Mucosa of stomach (tissue), 1 donor: ENCODE results near the gene PDE1C.

Experiments used
- H3K27me3 ChIP-seq: one replicate; pipeline ENCODE4 v1.7.0; 2013; ENCODE audit warnings: mild to moderate bottlenecking, low read length; ENCODE audit not compliant: control insufficient read depth, insufficient read depth
- H3K36me3 ChIP-seq: one replicate; pipeline ENCODE4 v1.7.0; 2013; ENCODE audit warnings: low read length; ENCODE audit not compliant: control insufficient read depth, insufficient read depth
- H3K4me1 ChIP-seq: one replicate; pipeline ENCODE4 v1.7.0; 2013; ENCODE audit warnings: mild to moderate bottlenecking, low read length; ENCODE audit not compliant: control insufficient read depth, insufficient read depth
- H3K4me3 ChIP-seq: one replicate; pipeline ENCODE4 v1.7.0; 2013; ENCODE audit warnings: low read length
- H3K9ac ChIP-seq: one replicate; pipeline ENCODE4 v1.7.0; 2013; ENCODE audit warnings: mild to moderate bottlenecking, low read length, moderate library complexity
- H3K9me3 ChIP-seq: one replicate; pipeline ENCODE4 v1.7.0; 2013; ENCODE audit warnings: mild to moderate bottlenecking, low read length, moderate library complexity; ENCODE audit not compliant: control insufficient read depth
- donor health status: Pancreatic carcinoma.

The PDE1C gene

DNA sequence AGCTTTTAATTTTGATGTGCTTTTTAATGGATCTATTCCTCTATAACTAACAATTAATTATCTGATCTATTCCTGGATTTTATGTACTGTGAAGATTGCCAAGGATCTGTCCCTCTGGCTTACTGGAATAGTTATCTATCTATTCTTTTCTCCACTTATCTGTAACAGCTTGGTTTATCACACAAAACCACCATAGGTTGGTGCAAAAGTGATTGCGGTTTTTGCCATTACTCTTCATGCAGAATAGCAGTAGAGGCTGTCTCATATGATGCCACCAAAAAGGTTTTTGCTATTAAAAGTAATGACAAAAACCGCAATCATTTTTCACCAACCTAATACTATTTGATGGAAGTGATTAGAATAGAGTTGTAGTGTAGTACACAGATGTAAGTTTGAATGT lies 115.7 kb downstream of the PDE1C start:
- Histone ChIP-seq H3K4me1 (no peaks in the 10 kb centered on the region), H3K36me3 (no peaks in the 10 kb centered on the region), H3K4me3 (no peak overlapping the region), H3K9ac (no peak overlapping the region), H3K27me3 (no peaks in the 10 kb centered on the region), H3K9me3 (no peaks in the 10 kb centered on the region)

DNA sequence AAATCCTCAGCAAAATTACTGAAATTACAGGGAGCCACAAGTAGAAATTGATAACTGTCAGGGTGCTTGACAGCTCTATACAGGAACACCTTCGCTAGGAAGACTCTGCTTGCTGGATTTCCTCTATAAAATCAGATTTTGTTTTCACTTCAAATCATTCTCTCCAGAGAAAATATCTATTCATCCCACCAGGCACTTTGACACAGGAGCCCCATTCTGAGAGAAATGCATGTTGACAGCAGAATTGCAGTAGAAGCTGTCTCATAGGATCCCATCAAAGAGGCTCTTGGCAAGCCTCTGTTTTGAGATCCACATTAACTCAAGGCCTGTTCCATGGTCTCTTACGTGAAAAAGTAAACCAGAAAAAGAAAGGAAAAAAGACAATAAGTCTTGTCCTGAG lies 116.8 kb downstream of the PDE1C start:
- Histone ChIP-seq H3K36me3 (no peaks in the 10 kb centered on the region), H3K4me1 (peaks cover 6% of the 10 kb centered on the region), H3K9me3 (no peaks in the 10 kb centered on the region), H3K27me3 (no peaks in the 10 kb centered on the region), H3K4me3 (no peak overlapping the region), H3K9ac (no peak overlapping the region)

DNA sequence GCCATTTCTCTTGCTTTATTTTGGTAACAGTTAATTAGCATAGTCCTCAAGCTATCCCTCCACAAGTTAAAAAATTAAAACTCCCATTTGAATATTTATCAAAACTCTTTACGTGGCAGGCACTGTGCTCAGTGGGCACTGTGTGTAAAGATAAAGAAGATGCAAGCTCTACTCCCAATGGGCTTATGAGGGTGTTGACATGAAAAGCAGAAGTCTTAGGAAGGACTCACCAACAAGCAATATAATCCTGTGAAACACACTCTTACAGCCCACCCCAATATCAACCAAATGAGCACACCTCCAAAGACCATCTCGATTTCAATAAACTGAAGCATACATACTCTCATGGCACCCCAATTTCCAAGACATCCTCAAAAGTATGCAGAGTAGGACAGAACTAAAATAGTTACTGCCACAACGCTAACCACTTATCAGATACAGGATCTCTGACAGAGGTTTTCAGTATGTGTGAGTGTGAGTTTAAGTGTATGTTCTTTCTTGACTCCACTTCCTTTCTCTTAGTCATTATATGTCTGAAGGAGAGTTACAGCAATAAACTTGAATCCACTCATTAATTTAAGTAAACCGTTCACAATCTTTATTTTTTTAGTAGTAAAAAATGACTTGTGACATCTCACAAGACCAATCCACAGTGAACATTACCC lies 120.0 kb downstream of the PDE1C start:
- Histone ChIP-seq H3K36me3 (no peaks in the 10 kb centered on the region), H3K4me1 (peaks cover 21% of the 10 kb centered on the region), H3K9ac (no peak overlapping the region), H3K27me3 (no peaks in the 10 kb centered on the region), H3K9me3 (no peaks in the 10 kb centered on the region), H3K4me3 (no peak overlapping the region)

DNA sequence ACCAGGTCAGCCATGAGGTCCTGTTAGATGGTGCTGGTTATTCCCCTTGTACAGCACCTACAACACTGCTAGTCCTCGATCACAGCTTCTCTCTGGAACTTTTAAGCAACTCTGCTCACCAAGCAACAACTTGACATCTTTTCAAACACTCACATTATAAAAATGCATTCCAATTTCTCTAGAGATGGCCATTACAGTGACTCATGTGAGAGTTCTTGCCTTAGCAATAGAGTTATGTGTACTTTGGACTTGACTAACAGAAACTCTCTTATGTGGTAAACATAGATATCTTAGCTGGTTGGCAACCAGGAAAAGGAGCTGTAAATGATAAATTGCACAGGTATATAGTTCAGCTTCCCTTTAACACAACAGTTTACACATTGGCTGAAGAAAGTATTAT lies 122.2 kb downstream of the PDE1C start:
- no peak overlapping the region for H3K4me3 ChIP-seq
- no peak overlapping the region for H3K9ac ChIP-seq
- no peaks in the 10 kb centered on the region for H3K9me3 ChIP-seq
- no peaks in the 10 kb centered on the region for H3K36me3 ChIP-seq
- H3K4me1 ChIP-seq, result peaks cover 21% of the 10 kb centered on the region
- H3K27me3 ChIP-seq, result no peaks in the 10 kb centered on the region

DNA sequence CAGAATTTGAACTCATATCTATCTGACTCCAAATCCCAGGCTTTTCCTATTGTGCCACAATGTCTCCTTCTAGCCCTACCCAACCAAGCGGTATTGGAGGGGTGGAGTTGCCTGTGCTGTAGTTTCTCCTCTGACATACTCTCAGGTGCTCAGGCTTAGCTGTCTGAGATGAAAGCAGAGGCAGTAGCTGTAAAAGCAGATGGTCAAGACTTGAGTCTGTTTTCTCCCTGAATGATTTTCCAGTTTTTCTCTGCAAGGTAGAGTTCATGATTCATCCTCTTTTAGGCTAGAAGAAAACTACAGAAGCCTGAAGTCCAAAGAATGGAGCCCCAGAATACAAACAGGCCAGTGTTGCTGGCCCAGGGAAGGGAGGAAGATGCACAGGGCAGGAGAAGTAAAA lies 130.0 kb downstream of the PDE1C start:
- Histone ChIP-seq H3K4me1 (no peaks in the 10 kb centered on the region), H3K9ac (no peak overlapping the region), H3K4me3 (no peak overlapping the region), H3K9me3 (no peaks in the 10 kb centered on the region), H3K27me3 (no peaks in the 10 kb centered on the region), H3K36me3 (no peaks in the 10 kb centered on the region)

DNA sequence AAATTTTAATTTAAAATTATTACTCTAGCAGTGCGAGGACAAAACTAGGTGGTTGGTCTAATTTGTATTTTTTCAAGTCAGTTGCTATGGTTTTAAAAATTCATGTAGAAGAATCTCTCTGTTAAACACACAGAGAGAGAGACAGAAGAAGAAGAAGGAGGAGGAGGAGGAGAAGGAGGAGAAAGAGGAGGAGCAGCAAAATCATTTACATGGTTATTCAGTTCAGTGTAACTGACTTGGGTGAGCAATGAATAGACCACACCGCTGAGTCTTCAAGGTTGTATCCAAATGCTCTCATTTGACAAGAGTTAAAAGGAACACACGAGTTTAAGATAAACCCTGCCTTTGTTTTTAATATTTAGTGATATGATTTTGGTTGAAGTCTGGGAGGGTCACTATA lies 131.1 kb downstream of the PDE1C start:
- Histone ChIP-seq H3K9ac (no peak overlapping the region), H3K36me3 (no peaks in the 10 kb centered on the region), H3K4me1 (no peaks in the 10 kb centered on the region), H3K9me3 (no peaks in the 10 kb centered on the region), H3K4me3 (no peak overlapping the region), H3K27me3 (no peaks in the 10 kb centered on the region)

DNA sequence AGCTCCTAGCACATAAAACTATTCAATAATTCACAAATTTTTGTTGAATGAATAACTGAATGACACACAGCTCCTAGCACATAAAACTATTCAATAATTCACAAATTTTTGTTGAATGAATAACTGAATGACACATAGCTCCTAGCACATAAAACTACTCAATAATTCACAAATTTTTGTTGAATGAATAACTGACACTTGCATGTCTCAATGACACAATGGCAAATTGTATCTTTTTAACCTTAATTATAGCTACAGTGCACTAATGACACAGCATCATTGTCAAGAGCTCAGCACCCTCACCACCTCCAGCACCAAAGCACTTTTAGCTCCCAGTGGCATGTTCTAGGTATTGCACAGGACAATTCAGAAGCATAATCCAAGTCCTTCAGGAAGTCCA lies 131.6 kb downstream of the PDE1C start:
- Histone ChIP-seq H3K9me3 (no peaks in the 10 kb centered on the region), H3K27me3 (no peaks in the 10 kb centered on the region), H3K4me1 (no peaks in the 10 kb centered on the region), H3K36me3 (no peaks in the 10 kb centered on the region), H3K9ac (no peak overlapping the region), H3K4me3 (no peak overlapping the region)

DNA sequence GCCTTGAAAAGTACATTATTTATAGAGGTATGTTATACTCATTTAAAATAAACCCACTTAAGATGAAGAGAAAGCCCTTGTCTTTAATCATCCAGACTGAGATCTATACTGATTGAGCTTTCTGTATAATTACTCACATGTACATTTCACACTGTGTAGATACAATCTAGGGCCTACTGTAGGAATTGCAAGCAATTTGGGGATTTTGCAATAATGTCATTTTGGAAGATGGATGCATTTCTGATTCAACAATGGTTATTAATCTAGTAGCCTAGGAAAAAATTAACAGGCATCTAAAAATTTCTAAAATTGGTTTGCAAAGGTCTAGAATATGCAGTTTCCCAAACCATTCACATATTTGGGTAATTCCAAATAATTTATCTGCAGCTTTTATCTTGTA lies 132.2 kb downstream of the PDE1C start:
- no peak overlapping the region for H3K4me3 ChIP-seq
- no peaks in the 10 kb centered on the region for H3K9me3 ChIP-seq
- H3K36me3 ChIP-seq, result no peaks in the 10 kb centered on the region
- H3K9ac ChIP-seq, result no peak overlapping the region
- H3K4me1 ChIP-seq, result no peaks in the 10 kb centered on the region
- H3K27me3 ChIP-seq, result no peaks in the 10 kb centered on the region

DNA sequence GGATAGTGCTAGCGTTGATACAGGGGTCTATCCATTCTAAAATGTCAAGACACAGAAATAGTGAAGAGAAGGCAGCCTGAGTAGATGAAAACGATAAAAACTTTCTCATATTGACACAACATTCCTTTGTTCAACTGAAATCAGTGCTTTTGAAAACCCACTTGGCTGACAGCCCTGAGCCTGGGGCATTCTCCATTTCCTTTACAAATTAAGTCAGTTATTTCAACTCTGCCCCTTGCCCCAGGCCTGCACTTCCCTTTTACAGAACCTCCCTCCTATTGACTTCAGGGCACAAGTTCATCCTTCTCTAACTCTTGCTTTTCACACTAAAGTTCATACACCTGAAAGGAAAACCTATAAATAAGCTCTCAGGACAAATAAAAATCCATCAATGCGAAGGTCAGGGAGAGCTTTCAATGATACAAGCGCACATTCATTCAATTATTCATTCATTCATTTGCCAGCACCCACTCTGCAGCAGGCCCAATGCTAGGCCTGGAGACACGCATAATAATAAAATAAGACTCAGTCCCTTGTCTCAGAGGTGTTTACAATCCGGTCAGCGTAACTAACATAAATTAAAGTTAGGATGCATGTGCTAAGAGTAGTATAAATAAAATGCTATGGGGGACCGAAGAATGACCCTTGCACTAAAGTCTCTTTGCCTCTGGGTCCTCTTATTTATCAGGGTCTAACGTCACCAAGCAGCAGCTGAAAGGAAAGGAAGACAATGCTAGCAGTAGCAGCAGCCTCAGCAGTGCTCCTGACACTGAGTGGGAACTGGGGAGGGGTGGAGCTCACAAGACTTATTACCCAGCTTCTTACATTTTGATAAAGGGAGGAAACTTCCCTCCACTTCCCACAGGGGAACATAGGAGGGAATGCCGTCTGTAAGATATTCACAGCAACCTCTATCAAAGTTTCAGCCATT lies 134.8 kb downstream of the PDE1C start:
- no peak overlapping the region for H3K4me3 ChIP-seq
- H3K36me3 ChIP-seq, result no peaks in the 10 kb centered on the region
- no peaks in the 10 kb centered on the region for H3K9me3 ChIP-seq
- no peak overlapping the region for H3K9ac ChIP-seq
- H3K27me3 ChIP-seq, result no peaks in the 10 kb centered on the region
- H3K4me1 ChIP-seq, result no peaks in the 10 kb centered on the region

DNA sequence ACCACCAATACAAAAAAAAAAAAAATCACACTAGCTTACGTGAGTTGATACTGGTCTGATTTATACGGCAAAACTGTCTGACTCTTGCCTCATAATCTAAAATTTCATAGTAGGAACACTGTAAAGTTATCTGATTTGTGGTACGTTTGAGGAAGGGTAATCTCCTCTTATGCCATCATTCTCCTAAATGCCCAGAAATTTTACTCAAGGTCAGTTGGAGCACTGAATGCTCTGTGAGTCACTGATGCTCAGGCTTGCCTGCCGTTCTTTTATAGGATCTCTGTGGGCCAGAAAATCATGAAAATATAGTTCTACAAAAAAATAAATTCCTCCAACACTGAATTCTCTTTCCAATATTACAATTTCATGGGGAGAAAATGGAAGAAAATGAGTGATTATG lies 135.7 kb downstream of the PDE1C start:
- Histone ChIP-seq H3K4me1 (no peaks in the 10 kb centered on the region), H3K36me3 (no peaks in the 10 kb centered on the region), H3K9ac (no peak overlapping the region), H3K27me3 (no peaks in the 10 kb centered on the region), H3K9me3 (no peaks in the 10 kb centered on the region), H3K4me3 (no peak overlapping the region)

DNA sequence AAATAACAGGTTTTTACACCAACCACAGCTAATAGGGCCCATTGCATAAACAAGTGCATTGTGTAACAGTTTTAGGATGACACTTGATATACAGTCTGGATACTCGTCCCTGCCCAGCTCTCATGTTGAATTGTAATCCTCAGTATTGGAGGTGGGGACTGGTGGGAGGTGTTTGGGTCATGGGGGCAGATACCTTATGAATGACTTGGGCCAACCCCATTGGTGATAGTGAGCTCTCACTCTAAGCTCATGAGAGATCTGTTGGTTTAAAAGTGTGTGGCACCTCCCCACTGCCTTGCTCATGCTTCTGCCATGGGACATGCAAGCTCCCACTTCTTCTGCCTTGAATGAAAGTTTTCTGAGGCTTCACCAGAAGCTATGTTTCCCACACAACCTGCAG lies 136.7 kb downstream of the PDE1C start:
- Histone ChIP-seq H3K4me3 (no peak overlapping the region), H3K36me3 (no peaks in the 10 kb centered on the region), H3K27me3 (no peaks in the 10 kb centered on the region), H3K9me3 (no peaks in the 10 kb centered on the region), H3K4me1 (no peaks in the 10 kb centered on the region), H3K9ac (no peak overlapping the region)

DNA sequence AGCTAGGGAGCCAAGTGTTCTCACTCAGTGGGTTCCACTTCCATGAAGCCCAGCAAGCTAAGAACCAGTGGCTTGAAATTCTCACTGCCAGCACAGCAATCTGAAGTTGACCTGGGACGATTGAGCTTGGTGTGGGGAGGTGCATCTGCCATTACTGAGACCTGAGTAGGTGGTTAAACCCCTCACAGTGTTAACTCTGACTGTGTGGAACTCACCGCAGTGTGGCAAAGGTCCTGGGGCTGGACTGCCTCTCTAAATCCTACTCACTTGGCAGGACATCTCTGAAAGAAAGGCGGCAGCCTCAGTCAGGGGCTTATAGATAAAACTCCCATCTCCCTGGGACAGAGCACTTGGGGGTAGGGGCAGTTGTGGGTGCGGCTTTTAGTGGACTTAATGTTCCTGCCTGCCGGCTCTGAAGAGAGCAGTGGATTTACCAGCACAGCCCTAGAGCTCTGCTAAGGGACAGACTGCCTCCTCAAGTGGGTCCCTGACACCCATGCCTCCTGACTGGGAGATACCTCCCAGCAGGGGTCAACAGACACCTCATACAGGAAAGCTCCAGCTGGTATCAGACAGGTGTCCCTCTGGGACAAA lies 143.1 kb downstream of the PDE1C start:
- no peaks in the 10 kb centered on the region for H3K4me1 ChIP-seq
- H3K4me3 ChIP-seq, result no peak overlapping the region
- no peaks in the 10 kb centered on the region for H3K9me3 ChIP-seq
- H3K27me3 ChIP-seq, result no peaks in the 10 kb centered on the region
- no peaks in the 10 kb centered on the region for H3K36me3 ChIP-seq
- H3K9ac ChIP-seq, result no peak overlapping the region
